Activated naive CD8-positive, alpha-beta T cell treated with anti-CD3 and anti-CD28 coated beads for 36 hours (primary cell): ENCODE results near the gene EBF4. TPM values are rescaled to one million over a fixed set of nuclear protein-coding genes. Genes with fewer than 3 reads are reported as not detected.
"Not testable (repeated sequence)": the region's sequence is repeated elsewhere in the genome, so short reads cannot be mapped to it uniquely, and the experiment has no call there.

Source experiments
- DNase-seq: peaks from one replicate; pipeline ENCODE4 v3.0.0; 2021
- H3K27ac Mint-ChIP-seq: one replicate; pipeline ENCODE4 v1.8.0; 2022; ENCODE audit warnings: mild to moderate bottlenecking, moderate library complexity, mixed read lengths
- H3K27me3 Mint-ChIP-seq: one replicate; pipeline ENCODE4 v1.8.0; 2022; ENCODE audit warnings: mild to moderate bottlenecking, mixed read lengths
- H3K36me3 Mint-ChIP-seq: one replicate; pipeline ENCODE4 v1.8.0; 2021; ENCODE audit warnings: mild to moderate bottlenecking, mixed read lengths
- H3K4me1 Mint-ChIP-seq: one replicate; pipeline ENCODE4 v1.8.0; 2021; ENCODE audit warnings: mixed read lengths
- H3K4me3 Mint-ChIP-seq: one replicate; pipeline ENCODE4 v1.8.0; 2022; ENCODE audit warnings: mild to moderate bottlenecking, moderate library complexity, mixed read lengths
- H3K9me3 Mint-ChIP-seq: one replicate; pipeline ENCODE4 v1.8.0; 2022; ENCODE audit warnings: mixed read lengths
- total RNA-seq, 2 experiments: library from RNA; stranded (reverse); gene quantifications; one replicate each; pipeline ENCODE4 v1.2.3, GENCODE V29; 2021

EBF4 gene
- total RNA-seq, 2 experiments from 2014 or later, result 0.66 to 0.98 TPM

DNA sequence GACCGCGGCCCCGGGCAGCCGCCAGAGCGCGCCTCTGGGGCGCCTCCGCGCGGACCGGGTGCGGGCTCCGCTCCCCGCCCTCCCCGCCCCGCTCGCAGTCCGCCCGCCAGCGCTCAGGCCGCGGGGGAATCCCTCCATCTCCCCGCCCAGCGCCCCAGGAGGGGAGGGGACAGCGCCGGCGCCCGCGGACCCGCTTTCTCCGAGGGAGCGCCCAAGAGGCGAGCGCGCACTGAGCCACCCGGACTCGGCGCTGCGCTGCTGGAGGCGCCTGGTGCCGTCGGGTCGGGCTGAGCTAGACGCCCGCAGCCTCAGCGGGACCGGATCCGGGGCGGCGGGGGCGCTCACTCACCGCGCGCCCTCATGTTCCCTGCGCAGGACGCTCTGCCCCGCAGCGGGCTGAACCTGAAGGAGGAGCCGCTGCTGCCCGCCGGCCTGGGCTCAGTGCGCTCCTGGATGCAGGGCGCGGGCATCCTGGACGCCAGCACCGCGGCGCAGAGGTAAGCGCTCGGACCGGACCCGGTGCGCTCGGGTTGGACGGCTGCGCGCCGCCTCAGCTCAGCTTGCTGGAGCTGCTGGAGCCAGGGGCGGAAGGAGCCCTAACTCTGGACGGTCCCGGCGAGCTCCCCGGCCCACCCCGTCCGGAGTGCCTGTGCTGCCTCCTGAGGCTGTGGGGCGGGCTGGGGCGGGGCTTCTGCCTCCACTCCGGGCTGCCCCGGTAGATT is 867 bp downstream of the EBF4 start:
- Mint-ChIP-seq H3K27ac (no peak overlapping the region), H3K4me1 (peaks cover 8% of the 10 kb centered on the region), H3K9me3 (no peaks in the 10 kb centered on the region), H3K27me3 (peaks cover 38% of the 10 kb centered on the region), H3K4me3 (no peak overlapping the region), H3K36me3 (peaks cover 2% of the 10 kb centered on the region)
- peak; percentile 53 for DNase-seq

DNA sequence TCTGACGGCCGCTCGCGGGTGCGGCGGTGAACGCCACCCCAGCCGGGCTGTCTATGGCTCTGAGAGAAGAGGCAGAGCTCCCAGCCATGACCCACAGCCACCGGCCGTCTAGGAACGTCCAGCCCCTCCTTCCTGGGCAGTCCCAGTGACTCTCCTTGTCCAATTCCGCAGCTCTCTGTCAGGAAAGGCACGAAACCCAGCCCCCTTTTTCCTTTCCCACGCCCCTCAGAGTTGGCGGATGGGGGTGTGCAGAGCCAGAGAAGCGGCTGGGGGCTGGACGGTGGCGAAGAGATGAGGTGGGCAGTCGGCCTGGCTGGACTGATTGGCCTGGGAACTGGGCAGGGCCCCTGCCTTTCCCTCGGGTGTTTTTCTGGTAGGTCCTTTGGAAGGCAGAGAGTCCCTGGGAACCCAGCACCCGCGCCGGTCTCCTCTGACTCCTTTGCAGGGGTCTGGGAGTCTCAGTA is 1.5 kb downstream of the EBF4 start:
- peaks cover 38% of the 10 kb centered on the region for H3K27me3 Mint-ChIP-seq
- DNase-seq, result no peak
- peaks cover 2% of the 10 kb centered on the region for H3K36me3 Mint-ChIP-seq
- H3K4me3 Mint-ChIP-seq, result no peak overlapping the region
- H3K4me1 Mint-ChIP-seq, result peaks cover 5% of the 10 kb centered on the region
- H3K27ac Mint-ChIP-seq, result no peak overlapping the region
- no peaks in the 10 kb centered on the region for H3K9me3 Mint-ChIP-seq

GRCh38 chr20:2694519-2694918 is 1.9 kb downstream of the EBF4 start:
- H3K4me1 Mint-ChIP-seq, result peaks cover 5% of the 10 kb centered on the region
- no peak overlapping the region for H3K27ac Mint-ChIP-seq
- H3K27me3 Mint-ChIP-seq, result peaks cover 38% of the 10 kb centered on the region
- peaks cover 2% of the 10 kb centered on the region for H3K36me3 Mint-ChIP-seq
- no peaks in the 10 kb centered on the region for H3K9me3 Mint-ChIP-seq
- no peak for DNase-seq
- H3K4me3 Mint-ChIP-seq, result no peak overlapping the region

- no peaks in the 10 kb centered on the region for H3K9me3 Mint-ChIP-seq
- no peak overlapping the region for H3K27ac Mint-ChIP-seq
- no peak for DNase-seq
- peaks cover 2% of the 10 kb centered on the region for H3K36me3 Mint-ChIP-seq
- H3K4me3 Mint-ChIP-seq, result no peak overlapping the region
- peaks cover 5% of the 10 kb centered on the region for H3K4me1 Mint-ChIP-seq
- peaks cover 38% of the 10 kb centered on the region for H3K27me3 Mint-ChIP-seq
Observed at GRCh38 chr20:2695206-2695983, 2.8 kb downstream of the EBF4 start.

DNA sequence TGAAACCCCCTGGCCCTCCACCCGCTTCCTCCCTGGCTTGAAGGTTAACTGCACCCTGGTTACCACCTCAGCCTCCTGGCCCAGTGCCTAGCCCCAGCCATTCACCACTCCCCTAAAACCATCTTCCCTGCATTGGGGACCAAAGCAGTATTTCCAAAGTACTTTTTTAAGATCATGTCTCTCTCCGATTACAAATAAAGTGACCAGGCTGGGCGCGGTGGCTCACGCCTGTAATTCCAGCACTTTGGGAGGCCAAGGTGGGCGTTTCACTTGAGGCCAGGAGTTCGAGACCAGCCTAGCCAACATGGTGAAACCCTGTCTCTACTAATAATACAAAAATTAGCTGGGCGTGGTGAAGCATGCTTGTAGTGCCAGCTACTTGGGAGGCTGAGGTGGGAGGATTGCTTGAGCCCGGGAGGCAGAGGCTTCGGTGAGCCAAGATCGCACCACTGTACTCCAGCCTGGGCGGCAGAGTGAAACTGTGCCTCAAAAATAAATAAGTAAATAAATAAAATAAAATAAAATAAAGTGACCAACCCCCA is 3.5 kb downstream of the EBF4 start:
- H3K27ac Mint-ChIP-seq, H3K9me3 Mint-ChIP-seq, DNase-seq, H3K4me3 Mint-ChIP-seq, H3K36me3 Mint-ChIP-seq, H3K4me1 Mint-ChIP-seq: not testable (repeated sequence)
- H3K27me3 Mint-ChIP-seq, result peaks cover 34% of the 10 kb centered on the region

DNA sequence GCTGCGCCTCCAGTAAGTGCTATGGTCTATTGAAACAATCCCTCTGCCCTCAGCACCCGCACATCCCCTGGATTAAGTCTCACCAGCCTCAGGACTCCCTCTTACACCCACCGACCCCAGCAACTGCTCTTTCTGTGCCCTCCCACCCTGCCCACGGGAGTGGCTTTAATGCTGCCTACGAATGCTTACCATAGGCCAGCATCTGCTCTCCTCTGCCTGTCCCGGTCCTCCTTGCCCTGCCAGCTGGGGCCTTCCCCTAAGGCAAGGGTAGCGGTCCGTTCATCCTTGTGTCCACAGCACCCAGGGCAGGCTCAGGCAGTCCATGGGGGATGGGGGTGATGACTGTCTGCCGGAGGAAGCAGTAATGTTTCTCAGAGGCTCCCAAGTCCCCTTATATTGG is 4.1 kb downstream of the EBF4 start:
- H3K4me1 Mint-ChIP-seq, result peaks cover 5% of the 10 kb centered on the region
- no peaks in the 10 kb centered on the region for H3K9me3 Mint-ChIP-seq
- peaks cover 28% of the 10 kb centered on the region for H3K27me3 Mint-ChIP-seq
- H3K4me3 Mint-ChIP-seq, result no peak overlapping the region
- no peak overlapping the region for H3K27ac Mint-ChIP-seq
- peaks cover 2% of the 10 kb centered on the region for H3K36me3 Mint-ChIP-seq
- DNase-seq, result no peak

DNA sequence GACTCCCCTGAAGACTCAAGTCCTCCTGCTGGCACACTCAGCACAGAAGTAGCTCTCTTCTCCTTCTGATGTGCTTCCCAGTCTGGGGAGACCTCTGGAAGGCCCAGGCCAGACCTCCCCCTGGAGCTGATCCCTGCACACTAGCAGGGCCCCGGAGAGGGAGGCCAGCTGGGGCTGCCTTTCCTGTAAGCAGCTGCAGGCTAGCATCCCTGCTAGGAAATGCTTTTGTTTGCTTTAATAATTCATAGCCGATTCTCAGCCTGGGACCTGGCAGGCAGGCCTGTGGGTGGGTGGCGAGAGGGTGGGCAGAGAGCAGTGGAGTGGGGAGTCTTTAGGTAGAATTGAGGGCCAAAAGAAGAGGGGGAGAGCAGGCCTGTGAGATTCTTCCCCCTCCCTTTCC is 5.2 kb downstream of the EBF4 start:
- H3K4me3 Mint-ChIP-seq, result no peak overlapping the region
- H3K36me3 Mint-ChIP-seq, result no peaks in the 10 kb centered on the region
- H3K27ac Mint-ChIP-seq, result no peak overlapping the region
- no peak for DNase-seq
- H3K4me1 Mint-ChIP-seq, result no peaks in the 10 kb centered on the region
- no peaks in the 10 kb centered on the region for H3K9me3 Mint-ChIP-seq
- H3K27me3 Mint-ChIP-seq, result peaks cover 22% of the 10 kb centered on the region

DNA sequence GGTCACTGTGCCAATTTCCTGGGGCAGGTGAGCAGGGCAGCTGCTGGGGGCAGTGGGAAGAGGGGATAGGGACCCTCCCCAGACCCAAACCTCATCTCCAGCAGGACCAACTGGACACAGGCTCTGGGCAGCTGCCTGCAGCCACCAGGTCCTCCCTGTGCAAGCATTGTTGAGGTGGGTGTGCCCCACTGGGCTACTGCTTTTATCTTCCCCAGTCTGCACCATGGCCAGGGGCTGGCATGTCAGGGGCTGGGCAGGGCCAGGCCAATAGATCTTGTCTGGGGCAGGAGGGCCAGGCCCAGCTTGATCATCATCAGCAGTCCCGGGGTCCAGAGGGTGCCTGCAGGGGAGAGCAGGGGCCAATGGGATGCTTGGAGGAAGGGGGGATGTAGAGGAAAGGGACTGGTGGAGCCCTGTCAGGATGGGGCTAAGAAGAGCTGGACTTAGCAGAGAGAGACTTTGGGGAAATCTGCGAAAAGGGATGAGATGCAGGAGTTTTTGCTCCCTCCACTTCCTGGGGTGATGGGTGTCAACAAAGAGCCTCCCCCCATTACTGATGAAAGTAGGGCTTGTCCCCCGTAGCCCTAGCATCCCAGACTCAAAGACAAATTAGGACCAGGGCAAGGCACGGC is 5.7 kb downstream of the EBF4 start:
- no peak for DNase-seq
- no peaks in the 10 kb centered on the region for H3K4me1 Mint-ChIP-seq
- H3K27me3 Mint-ChIP-seq, result peaks cover 22% of the 10 kb centered on the region
- no peak overlapping the region for H3K4me3 Mint-ChIP-seq
- H3K27ac Mint-ChIP-seq, result no peak overlapping the region
- no peaks in the 10 kb centered on the region for H3K36me3 Mint-ChIP-seq
- H3K9me3 Mint-ChIP-seq, result no peaks in the 10 kb centered on the region

DNA sequence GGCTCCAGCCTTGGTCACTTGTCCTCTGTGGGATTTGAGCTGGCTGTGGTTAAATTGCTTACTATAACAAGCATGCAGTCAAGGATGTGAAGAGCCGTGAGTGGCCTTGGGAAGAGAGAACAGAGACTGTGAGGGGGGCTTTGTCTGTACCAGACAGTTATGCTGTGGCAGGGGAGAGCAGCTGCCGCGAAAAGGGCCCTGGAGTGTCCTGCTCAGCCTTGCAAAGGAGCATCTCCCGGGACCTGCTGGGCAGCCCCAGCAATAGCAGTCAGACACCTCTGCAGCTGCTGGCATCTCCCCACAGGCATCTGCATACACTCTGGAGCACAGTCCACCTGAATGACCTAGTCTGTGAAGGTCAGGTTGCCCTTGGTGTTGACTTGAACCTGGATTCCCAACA is 6.3 kb downstream of the EBF4 start:
- H3K36me3 Mint-ChIP-seq, result no peaks in the 10 kb centered on the region
- no peak overlapping the region for H3K27ac Mint-ChIP-seq
- H3K27me3 Mint-ChIP-seq, result peaks cover 21% of the 10 kb centered on the region
- DNase-seq, result no peak
- H3K4me1 Mint-ChIP-seq, result no peaks in the 10 kb centered on the region
- no peak overlapping the region for H3K4me3 Mint-ChIP-seq
- H3K9me3 Mint-ChIP-seq, result no peaks in the 10 kb centered on the region

DNA sequence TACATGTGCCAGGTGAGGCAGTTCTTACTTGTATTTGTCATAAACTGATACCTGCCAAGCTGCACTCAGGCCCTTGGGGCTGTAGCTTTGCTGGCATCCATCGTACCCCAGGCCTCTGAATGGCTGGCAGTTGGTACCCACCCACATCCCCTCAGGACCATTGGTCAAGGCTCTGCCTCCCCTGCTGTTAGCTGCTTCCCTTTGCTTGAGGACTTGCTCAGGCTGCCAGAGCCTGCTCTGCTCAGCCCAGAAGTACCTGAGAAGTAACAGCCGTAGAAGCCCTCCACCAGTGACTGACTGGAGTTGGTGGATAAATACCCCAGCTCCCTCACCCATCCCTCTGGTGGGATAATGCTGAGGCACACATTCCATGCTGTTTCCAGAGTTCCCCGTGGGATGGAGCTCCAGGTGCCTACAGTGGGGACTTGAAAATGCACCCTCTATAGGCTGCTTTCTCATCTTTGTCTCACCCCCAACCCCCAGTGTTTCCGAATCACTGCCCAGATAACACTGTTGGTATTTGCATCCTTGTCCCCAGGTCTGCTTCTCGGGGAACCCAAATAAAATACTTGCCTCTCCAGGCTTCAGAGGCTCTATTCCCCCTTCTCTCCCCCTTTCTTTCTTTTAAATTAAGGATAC is 7.3 kb downstream of the EBF4 start:
- no peaks in the 10 kb centered on the region for H3K4me1 Mint-ChIP-seq
- no peak for DNase-seq
- no peaks in the 10 kb centered on the region for H3K36me3 Mint-ChIP-seq
- no peaks in the 10 kb centered on the region for H3K9me3 Mint-ChIP-seq
- H3K4me3 Mint-ChIP-seq, result no peak overlapping the region
- H3K27ac Mint-ChIP-seq, result no peak overlapping the region
- peaks cover 11% of the 10 kb centered on the region for H3K27me3 Mint-ChIP-seq

- Mint-ChIP-seq H3K36me3 (no peaks in the 10 kb centered on the region), H3K9me3 (no peaks in the 10 kb centered on the region), H3K27me3 (peaks cover 1% of the 10 kb centered on the region), H3K4me3 (no peak overlapping the region), H3K27ac (no peak overlapping the region), H3K4me1 (no peaks in the 10 kb centered on the region)
- DNase-seq, result no peak
Observed at GRCh38 chr20:2700913-2701620, 8.5 kb downstream of the EBF4 start.

DNA sequence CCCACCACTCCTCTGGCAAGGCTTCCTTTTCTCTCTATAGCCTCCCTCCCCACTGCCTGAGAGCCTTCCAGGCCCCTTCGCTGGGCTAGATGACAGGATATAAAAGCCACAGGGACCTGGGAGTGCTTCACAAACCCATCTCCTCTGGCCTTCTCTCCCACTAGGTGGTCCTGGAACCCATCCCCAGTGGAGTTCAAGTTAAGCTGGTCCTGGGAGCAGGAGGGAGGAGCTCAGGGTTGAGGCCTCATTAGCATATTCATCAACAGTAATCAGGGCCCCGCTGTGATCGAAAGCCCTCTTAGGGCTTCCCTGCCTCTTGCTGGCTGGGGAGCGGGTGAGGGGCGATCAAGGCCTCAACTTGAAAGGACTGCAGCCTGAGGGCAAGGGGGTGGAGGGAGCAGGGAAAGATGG is 9.1 kb downstream of the EBF4 start:
- Mint-ChIP-seq H3K36me3 (no peaks in the 10 kb centered on the region), H3K4me3 (no peak overlapping the region), H3K27me3 (no peaks in the 10 kb centered on the region), H3K4me1 (peaks cover 5% of the 10 kb centered on the region), H3K9me3 (no peaks in the 10 kb centered on the region), H3K27ac (no peak overlapping the region)
- DNase-seq, result no peak

DNA sequence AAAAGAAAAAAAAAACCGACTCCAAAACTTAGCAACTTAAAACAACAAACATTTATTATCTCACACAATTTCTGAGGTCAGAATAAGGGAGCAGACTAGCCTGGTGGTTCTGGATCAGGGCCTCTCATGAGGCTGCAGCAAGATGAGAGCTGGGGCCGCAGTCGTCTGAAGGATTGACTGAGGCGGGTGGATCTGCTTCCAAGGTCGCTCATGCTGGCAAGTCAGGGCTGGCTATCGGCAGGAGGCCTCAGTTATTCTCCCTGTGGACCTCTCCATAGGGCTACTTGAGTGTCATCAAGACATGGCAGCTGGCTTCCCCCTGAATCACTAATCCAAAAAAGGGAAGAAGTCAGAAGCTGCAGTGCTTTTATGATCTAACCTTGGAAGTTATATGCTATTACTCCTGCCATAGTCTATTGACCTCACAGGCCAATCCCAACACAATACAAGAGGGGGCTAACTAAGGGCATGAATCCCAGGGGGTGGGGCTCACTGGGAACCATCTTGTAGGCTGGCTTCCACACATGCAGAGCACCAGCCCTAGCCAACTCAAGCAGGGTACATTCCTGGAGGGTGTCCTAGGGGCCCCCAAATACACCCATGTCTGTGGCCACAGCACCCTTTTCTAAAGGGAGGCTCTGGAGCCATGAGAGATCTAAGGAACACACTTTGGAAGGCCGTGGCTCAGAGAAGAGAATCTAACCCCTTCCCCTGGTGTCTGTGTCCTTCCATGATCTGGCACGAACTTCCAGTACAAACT is 11.3 kb downstream of the EBF4 start:
- H3K4me1 Mint-ChIP-seq, result peaks cover 5% of the 10 kb centered on the region
- no peak overlapping the region for H3K27ac Mint-ChIP-seq
- no peaks in the 10 kb centered on the region for H3K36me3 Mint-ChIP-seq
- DNase-seq, result no peak
- no peaks in the 10 kb centered on the region for H3K9me3 Mint-ChIP-seq
- no peak overlapping the region for H3K4me3 Mint-ChIP-seq
- H3K27me3 Mint-ChIP-seq, result no peaks in the 10 kb centered on the region
